Measurements from ENCODE around the gene MAGI1.
"Not testable (repeated sequence)": the region's sequence is repeated elsewhere in the genome, so short reads cannot be mapped to it uniquely, and the experiment has no call there.

The MAGI1 gene

DNA sequence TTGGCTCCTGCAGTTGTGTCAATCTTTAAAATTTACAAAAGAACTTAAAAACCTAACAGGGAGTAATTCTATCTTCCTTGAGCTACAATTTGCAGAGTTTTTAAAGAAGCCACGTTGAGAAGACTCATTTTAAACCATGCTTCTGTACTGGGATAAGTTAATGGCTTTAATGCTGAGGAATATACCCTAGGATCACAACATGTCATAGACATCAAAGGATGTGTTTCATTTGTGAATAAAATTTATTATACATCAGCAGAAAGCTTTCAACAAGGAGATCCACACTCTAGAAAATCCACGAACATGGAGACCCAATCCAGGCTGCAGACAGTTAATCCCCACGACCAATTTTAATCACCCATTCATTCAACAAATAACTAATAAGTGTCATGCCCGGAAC, 297.2 kb downstream of the MAGI1 start:
- no peak for DNase-seq

DNA sequence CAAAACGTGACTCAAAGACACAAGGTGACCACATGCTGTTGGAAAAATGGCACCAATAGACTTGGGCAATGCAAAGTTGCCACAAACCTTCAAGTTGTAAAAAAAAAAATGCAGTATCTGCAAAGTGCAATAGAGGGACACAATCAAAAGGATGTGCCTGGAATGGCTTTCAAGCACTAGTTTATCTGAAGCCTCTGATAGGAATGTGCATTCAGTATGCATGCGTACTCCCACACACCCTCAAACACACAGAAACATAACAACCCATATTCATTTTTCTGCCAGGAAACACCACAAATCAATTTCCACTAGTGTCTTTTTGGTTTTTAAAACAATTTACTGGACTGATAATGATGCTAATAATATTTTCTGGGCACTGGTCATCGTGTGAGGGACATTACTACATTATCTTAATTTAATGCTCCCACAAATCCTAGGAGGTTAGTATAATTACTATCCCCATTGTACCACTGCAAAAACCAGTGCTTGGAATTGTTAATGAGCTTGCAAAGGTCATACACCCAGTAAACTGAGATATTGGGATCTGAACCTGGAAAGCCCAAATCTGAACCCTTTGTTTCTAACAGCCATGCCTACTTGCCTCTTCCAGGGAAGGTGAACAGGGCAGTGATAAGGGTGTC, 298.7 kb downstream of the MAGI1 start:
- DNase-seq, result no peak

DNA sequence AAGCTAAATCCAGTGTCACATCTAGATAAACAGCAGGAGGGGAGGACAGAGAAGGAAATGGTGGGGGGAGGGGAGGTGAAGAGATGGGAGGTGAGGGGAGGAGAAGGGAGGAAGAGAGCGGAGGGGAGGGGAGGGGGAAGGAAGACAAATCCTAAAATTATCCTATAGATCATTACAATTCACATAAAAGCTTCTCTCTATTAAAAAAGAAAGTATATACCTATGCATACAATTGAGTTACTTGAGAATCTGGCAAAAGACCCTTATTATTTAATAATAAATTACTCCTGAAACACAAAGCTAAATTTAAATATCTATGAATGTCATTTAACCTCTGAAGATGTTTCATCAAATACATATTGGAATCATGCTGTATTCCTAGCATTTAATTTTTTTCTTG, 303.9 kb downstream of the MAGI1 start:
- DNase-seq, result no peak

DNA sequence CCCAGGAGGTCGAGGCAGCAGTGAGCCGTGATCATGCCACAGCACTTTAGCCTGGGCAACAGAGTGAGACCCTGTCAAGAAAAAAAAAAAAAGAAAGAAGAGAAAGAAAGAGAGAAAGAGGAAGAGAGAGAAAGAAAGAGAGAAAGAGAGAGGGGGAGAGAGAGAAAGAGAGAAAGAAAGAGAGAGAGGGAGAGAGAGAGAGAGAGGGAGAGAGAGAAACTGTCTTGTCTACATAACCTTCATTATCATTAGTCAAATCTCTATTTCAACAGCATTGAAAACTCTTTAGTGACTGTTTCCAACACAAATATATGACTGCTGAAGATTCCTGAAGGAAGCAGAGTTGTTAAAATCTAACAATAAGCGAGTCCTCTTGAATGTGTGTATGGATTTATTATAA, 304.3 kb downstream of the MAGI1 start:
- DNase-seq, result no peak

DNA sequence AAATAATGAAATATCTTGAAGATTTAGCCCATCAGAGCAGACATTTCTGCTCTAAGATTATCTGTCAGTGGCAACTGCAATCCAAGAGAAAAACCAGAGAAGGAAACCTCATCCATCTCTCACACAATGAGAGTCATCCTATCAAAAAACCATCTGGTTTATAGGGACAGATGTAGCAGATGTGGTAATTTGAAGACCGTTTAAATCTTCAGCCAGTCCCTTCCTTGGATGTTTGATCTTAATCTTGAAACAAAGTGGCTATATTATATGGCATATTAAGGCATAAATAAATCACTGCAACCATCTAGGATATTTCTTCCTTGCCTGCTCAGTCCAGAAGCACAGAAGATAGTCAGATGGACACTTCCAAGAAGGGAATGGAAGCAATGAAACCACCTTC, 305.3 kb downstream of the MAGI1 start:
- no peak for DNase-seq

DNA sequence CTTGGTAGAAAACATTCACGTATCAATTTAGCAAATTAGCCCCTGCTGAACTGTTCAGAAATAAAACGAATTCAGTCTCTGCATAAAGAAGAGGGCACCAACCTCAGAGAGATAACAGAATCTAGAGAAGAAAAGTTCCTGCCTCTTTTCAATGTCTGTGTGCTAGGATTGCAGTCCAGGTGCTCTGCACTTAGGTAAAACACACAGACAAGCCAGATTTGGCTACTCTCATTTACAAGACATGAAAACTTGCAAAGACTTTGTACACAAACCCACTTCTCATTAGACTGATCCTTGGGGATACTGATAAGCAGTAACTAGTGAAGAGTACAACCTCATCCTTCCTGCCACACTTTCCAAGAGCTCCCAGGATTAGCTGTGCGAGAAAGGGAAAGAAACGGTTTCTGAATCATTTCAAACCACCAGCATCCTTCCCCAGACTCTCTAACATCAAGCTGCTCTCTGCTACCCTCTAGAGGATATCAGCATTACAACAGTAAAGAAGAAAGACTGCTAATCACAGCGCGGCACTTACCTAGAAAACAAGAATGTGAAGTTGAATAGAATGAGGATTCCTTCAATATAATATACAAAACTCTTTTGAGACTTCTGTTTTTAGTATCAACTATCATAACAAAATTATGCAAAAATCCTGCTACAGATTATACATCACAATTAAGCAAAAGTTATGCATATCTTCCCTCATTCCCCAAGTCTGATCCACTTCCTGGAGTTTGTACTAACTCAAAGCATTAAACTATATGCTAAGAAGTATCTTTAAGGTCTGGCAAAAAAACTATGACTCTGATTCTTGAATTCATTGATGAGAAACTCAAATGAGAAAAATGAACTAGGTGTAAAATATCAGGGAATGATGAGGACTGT, 306.4 kb downstream of the MAGI1 start:
- DNase-seq, result peak; percentile 35 to 77 (median 44)

DNA sequence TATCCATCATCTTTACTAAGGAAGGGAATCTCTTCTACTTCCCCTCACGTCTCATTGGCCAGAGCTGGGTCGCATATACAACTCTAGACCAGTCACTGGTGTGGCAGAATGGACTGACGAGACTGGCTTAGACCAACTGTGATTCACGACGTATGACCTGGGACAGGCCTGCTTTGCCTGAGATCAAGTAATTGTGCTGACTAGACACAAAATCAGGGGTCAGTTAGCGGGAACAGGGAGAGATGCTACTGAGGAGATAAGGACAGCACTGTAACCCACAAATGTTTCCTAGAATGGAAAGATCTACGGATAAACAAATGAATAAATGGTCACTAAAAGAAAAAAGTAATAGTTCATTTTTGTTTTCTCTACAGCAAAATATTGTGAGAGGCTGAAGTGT, 308.3 kb downstream of the MAGI1 start:
- no peak for DNase-seq

DNA sequence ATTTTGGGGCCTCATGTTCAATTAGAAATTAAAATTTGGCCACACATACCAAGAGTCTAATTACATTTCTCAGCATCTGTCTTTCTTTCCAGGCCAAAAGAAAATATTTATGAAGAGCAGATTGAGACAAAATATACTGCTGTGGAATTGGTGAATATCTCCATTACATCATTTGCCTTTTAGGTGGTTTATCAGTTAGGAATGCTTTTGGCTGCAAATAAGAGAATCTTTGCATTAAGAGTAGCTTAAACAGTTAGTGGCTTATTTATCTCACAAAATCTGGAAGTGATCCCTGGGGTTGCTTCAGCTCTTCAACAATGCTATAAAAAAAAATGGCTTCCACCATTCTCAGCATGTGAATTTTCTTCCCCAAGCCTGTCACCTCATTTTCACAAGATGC, 308.7 kb downstream of the MAGI1 start:
- DNase-seq, result no peak

DNA sequence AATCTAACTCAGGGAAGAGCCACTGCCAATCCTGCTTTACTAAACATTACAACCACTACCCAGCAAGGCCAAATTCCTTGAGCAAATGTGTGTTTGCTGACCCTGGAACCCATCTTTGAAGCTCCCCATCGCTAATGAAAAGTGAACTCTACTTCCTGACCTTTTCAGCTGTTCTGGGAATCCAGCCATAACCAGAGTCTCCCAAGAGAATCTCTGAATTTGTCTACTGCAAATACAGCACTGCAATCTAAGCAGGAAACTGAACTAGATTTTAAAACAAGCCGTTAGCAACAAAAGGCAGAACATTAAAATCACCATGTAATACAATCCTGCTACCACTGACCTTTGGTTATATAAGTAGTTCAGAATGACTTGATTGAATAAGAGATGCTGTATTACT, 309.2 kb downstream of the MAGI1 start:
- DNase-seq, result peak in 1 of 3 experiments; percentile 4

DNA sequence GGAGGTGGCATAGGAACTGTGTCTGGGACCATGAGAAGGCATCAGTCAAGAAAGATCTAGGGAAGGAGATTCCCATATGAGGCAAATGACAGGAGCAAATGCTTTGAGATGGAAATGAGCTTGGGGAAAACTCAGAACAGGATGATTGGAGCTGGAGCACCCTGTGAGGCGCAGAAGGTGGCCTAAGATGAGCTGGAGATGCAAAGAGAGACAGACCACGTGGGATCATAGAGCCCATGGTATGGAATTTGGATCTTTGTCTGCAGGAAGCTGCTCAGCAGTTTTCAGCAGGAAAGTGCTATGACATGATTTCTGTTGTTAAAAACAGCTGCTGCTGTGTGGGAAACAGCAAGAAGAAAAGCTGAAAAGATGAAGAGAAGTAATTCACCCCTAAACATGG, 310.6 kb downstream of the MAGI1 start:
- DNase-seq, result no peak

DNA sequence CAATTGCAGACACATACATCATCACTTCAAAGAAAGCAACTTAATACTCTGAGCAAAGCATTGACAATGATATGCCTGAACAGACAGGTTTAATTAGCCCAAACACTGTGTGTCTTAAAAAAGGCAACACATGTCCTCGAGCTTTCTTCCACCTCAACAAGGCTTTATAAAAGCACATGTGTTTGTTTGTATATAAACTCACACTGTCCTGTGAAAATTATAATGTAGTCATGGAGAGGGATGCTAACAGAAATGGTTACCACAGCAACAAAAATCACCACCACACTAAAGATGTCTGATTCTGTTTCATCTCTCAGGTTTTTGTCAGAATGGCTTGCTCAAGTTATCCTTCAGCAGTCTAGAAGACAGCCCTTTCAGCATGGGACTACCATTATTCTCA, 314.7 kb downstream of the MAGI1 start:
- peak in 1 of 3 experiments; percentile 8 for DNase-seq

DNA sequence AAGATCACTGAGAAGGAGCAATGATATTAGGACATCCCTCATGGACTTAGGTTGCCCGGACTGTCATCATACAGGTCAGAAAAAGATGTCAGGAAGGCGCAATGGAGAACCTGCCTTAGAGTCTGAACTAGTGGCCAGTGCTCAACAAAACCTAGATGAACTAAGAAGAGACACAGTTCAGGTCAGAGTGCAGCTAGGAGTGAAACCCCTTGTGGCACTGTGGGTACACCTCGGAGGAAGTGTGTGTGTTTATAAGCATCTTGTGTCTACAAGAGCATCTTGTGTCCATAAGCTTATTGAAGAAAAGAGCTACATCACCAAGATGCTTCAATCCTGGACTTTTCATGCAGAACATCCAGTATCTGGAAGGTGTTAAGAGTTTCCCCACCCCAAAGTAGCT, 315.7 kb downstream of the MAGI1 start:
- no peak for DNase-seq

DNA sequence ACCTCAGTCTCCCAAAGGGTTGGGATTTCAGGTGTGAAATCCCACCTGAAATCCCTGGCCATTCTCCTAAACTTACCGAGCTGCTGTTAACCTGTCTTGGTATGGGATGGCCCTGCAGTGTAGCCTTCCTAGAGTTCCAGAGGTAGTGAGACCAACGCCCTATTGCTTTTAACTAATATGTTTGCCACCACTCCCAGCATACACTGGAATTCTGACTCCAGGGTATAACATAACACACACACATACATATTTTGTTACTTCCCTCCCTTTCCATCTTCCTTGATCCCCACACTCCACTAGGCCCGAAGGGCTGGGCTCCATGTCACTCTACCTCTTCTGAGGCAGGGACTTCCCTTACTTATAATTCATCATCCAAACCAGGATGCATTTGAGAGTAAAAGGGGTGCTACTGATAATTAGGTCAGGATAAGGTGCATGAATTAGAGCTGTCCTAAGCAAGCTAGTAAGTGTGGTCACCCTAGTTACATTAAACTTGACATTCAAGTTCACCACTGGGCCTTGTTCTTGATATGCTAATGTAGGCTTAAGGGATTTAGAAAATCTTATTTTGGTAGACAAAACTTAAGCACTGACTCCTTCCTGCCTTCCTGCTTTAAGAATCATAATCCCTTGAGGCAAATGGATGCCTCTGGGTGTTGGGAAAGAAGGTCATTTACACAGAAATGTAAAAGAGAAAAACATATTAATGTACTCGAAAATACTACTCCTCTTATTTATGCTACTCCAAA, 317.6 kb downstream of the MAGI1 start:
- DNase-seq, result no peak

DNA sequence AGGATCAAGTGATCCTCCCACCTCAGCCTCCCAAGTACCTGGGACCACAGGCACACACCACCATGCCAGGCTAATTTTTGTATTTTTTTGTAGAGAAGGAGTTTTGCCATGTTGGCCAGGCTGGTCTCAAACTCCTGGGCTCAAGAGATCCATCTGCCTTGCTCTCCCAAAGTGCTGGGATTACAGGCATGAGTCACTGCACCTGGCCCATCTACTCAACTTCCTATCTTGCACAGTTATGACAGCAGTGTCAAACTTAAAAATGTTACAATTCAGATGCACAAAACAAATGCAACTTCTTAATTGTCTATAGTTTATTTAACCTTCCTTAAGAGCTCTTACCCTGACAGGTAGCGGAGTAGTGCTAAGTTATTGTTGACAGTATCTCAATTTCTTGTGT, 319.1 kb downstream of the MAGI1 start:
- not testable (repeated sequence) for DNase-seq

DNA sequence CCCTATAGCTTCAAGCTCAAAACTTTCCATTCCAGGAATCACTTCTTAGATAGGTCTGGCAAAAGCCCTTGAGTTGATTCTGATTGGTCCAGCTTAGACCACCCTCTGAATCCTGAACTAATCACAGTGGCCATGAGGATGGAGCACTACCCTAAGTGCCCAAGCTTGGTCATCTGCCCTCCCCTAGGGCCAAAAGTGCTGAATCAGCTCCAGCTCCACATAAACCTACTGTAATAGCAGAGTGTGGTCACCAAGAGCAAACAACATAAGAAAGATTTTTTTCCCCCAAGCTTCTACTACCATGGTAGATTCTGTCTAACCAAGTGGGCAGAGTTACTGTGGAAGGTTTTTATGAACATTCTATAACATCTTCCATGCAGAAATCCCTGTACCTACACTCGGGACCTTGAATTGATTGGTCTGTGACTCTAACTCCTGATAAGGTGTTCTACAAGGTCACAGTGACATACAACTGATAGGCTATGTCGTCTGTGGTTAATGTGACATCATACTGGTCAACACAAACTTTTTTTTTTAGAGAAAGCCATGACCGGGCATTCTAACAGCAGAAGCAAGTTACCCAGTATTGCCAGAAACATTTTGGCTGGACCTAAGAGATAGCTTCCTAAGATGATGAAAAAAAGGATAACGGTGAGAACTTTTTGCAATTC, 320.9 kb downstream of the MAGI1 start:
- DNase-seq, result no peak

DNA sequence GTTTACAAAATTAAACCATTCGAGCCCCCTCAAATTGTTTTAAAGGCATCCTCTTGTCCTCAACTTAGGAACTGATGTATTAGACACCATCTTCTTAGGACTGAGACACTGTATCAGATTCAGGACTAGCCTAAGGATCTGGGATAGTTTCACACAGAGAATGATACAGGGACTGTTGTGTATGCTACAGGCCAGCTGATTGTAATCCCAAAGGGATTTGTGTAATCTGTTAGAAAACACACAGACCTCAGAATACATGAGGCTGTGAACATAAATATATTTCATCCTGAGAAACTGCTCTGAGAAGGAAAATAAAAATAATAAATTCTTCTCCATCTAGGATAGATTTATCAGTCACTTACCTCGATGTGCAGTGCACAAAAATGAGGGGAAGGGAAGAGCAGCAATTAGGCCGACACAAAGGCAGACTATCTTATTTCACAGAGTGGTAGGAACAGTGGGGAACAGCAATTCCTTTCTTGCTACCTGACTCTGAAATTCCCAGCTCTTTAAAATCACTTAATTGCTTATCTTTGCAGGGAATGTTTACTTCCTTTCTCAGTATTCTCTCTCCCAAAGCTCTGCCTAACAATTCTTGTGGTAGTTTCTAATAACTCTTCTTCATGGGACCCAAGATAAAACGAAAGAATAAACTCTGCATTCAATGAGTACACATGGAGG, 322.5 kb downstream of the MAGI1 start:
- peak in 1 of 3 experiments; percentile 9 for DNase-seq

DNA sequence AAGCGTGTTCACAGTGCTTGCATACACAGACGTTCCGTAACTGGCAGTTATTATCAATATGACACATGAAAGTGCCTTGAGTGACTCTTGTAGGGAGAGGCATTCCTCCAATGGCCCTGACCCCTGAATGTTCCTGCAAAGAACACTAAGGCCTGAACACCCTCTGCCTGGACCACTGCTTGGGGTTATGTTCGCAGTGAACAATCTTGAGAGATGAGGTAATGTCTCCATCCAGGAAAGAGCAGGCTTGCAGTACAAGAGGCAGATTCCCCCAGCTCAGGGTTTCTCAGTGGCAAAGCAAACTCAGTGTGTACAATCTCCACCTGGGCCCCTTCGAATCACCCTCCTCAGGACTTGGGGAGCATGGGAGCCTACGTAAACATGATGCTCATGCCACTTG, 324.6 kb downstream of the MAGI1 start:
- no peak for DNase-seq

DNA sequence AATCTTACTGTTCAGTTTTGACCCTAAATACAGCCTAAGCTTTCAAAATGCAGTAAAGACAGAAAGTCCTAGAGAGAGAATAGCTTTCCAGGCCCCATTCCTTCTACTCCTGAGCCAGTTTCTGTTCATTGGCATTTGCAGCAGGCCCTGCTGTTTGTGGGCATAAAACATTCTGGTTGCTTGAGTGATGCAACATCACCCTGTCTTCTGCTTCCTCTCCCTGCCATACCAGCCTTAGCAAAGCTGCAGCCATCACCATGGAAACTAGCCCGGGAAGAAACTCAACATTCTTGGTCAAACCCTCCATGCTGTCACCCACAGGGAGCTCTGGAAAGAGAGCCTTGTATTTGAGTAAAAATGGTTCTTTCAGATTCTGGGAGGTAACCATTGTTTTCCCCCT, 325.7 kb downstream of the MAGI1 start:
- no peak for DNase-seq

DNA sequence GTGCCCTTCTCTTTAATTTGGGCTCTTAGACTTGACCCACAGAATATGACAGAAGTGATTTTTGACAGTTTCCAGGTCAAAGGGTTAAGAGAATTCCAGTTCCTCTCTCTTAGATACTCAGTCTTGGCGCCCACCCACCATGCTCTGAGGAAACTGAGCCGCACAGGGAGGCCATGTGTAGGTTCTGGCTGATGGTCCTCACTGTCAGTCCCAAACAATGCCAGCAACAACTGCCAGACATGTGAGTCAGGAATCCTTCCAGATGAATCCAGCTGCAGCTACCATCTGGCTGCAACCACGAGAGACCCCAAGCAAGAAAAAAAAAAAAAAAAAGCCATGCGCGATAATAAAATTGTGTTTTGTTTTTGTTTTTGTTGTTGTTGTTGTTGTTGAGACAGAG, 326.6 kb downstream of the MAGI1 start:
- DNase-seq, result no peak

DNA sequence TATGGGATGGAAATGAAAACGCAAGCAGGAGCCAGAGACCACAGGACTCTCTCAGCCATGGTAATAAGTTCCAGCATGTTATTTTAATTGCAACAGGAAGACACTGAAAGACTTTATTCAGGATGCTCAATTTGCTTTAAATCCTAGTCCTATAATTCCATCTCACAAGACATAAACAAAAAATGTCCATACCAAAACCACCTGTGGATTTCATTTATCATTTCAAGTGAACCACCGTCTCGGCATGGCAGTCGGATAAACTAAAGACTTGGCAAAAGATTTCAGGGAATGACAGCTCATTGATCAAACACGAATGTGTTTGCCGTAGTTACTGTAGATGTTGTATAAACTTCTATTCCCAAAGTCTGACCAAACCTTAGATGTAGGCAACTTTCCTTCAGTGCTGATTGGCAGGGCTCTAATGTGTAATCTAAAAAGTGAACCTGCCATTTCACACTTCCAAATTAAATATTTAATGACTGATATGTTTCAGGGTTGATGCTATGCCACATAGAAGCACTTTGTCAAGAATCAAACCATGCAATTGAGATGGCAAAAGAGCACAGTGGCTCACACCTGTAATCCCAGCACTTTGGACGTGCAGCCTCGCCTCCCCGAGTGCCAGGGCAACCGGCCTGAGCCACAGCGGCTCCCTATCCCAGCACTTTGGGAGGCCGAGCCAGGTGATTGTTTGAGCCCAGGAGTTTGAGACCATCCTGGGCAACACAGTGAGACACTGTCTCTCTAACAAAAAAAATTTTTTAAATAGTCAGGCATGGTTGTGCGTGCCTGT, 331.7 kb downstream of the MAGI1 start:
- DNase-seq, result no peak

DNA sequence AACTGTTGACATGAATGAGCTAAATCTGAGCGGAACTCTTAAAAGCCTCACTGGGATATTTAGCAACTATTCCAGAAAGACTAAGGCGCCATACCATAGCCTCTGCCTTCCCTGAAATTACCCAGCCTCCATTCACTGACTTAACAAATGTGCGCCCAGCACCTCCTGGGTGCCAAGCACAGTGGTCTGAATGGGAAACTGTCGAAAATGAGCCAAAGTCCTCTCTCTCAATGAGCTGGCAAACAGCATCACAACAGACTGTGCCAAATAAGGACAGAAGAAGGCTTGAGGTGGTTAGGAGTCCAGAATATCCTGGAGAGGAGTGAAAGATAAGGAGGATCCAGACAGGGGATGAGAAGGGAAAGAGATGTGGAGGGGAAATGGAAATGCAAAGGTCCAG, 332.4 kb downstream of the MAGI1 start:
- no peak for DNase-seq

DNA sequence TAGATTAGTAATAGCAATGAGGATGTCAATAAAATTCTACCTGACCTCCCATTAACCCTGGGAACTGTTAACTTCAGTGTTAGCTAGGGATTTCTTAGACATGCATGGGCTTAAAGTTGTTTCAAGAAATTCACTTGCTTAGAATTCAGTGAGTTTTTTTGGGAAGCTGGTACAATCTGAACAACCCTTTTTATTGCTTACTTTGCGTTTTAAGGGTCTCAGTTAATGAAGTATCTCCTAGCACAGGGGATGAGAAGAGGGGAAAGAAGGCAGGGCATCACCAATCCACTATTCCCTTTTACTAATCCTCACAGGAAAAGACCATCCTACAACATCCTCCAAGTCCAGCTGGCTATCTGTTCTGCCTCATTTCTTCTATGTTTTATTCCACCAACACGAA, 334.9 kb downstream of the MAGI1 start:
- DNase-seq, result no peak
